GM18505 (cell line): ENCODE measurements around the gene KCNJ1.

Experiments used
- ATAC-seq: cut with Tn5 transposase; IDR thresholded peaks from one replicate; pipeline ENCODE4 v1.9.1; 2021; ENCODE audit not compliant: unreplicated experiment
- POLR2A ChIP-seq: IDR thresholded peaks from 4 replicates; pipeline ENCODE4 v1.6.1; 2011; ENCODE audit warnings: borderline replicate concordance; ENCODE audit not compliant: insufficient read depth, insufficient read length; ENCODE audit errors: extremely low read depth

Gene KCNJ1

DNA sequence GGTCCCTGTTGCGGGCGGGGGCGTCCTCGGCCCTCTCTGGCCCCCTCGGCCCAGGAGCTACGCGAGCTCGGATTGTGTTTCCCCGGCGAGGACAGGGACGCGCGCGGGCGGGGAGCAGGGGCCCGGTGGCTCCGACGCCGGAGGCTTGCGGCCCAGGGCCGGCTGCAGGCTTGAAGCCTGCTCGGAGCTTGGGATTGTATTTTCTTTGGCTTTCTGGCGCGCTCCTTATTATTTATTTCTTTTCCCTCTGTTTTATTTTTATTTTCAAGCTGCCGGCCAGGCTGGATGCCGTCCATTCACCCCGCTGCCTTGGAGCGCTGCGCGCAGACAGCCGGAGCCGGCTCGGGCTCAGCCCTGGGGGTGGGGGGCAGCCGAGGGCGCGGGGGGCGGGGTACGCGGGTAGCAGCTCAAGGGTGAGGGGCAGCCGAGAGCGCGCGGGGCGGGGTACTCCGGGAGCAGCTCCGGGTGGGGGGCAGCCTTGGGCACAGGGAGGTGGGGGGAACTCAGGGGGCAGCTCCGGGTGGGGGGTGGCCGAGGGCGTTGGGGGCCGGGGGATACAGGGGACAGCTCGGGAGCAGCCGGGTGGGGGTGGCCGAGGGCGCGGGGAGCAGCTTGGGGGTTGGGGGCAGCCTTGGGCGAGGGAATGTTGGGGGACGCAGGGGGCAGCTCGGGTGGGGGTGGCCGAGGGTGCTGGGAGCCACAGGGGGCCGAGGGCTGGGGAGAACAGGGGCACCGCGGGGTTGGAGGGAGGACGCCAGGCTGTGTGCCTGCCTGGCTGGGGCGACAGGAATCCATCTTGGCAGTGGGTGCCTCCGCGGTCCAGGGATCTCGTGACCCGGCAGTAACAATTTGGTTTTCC, 42.7 kb downstream of the KCNJ1 start:
- no peak for ATAC-seq
- no peak for TF ChIP-seq POLR2A

DNA sequence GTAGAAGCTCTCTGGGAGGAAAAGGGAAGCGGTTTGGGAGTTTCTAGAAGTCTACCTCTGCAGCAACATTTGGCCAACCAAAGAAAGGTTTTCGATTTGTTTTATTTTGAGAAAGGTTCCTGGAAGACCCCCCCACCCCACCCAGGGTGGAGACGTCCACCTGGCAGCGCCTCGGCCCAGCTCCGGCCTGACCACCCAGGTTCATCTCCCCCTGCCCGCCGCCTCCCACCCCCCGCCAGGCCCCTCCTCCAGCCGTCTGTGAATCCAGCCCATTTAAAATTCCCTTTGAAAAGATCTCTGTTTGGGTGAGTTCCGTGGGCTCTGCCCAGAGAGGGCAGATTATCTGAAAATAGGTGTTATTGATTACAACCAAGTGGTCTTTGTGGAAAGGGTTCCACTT, 43.3 kb downstream of the KCNJ1 start:
- no peak for TF ChIP-seq POLR2A
- ATAC-seq: no peak

DNA sequence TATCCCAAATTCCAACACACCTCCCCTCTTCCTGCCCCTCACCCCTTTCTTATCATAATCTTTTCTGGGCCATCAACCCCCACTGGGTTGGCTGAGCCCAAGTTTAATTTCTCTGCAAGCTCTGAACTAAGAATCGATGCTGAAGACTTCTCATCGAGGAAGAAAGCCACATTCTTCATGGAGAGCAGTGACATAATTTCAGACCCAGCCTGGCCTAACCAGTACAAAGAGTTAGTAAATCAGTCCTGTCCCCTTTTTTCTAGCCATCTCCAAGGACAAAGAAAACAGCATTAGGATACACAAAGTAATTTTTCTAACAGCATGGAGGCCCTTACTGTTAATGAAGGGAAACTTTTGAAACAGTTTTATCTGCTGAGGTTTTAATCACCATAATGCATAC, 45.0 kb downstream of the KCNJ1 start:
- ATAC-seq: no peak
- no peak for TF ChIP-seq POLR2A

DNA sequence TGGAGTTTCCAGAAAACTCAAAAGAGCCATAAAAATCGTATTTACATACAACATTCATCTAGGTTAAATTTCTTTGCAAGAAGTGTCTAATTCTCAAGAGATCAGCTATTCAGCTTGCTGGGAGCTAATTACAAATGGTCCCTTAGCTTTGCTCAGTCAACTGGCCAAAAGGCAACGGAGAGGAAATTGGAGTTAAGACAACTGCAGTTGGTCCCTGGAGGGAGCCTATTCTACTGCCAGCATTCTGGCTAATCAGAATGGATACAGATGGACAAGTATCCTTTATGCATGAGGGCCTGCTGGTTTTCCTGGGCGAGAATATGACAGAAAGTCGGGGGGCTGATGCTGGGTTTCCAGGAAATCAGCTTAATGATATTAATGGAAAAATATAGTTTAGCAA, 45.5 kb downstream of the KCNJ1 start:
- TF ChIP-seq POLR2A: no peak
- no peak for ATAC-seq

GRCh38 chr11:128819198-128819597, 47.9 kb downstream of the KCNJ1 start:
- no peak for ATAC-seq
- no peak for TF ChIP-seq POLR2A

GRCh38 chr11:128814856-128815705, 52.0 kb downstream of the KCNJ1 start:
- TF ChIP-seq POLR2A: no peak
- no peak for ATAC-seq

GRCh38 chr11:128813729-128814128, 53.4 kb downstream of the KCNJ1 start:
- TF ChIP-seq POLR2A: no peak
- ATAC-seq: no peak

DNA sequence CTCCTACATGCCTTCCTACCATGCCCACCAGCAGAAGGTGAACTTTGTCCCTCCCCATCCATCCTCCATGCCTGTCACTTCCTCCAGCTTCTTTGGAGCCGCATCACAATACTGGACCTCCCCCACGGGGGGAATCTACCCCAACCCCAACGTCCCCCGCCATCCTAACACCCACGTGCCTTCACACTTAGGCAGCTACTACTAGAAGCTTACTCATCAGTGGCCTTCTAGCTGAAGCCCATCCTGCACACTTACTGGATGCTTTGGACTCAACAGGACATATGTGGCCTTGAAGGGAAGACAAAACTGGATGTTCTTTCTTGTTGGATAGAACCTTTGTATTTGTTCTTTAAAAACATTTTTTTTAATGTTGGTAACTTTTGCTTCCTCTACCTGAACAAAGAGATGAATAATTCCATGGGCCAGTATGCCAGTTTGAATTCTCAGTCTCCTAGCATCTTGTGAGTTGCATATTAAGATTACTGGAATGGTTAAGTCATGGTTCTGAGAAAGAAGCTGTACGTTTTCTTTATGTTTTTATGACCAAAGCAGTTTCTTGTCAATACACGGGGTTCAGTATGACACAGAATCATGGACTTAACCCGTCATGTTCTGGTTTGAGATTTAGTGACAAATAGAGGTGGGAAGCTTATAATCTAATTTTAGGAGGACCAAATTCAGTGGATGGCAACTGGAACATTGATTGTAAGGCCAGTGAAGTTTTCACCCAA, 56.1 kb downstream of the KCNJ1 start:
- no peak for ATAC-seq
- TF ChIP-seq POLR2A: no peak

DNA sequence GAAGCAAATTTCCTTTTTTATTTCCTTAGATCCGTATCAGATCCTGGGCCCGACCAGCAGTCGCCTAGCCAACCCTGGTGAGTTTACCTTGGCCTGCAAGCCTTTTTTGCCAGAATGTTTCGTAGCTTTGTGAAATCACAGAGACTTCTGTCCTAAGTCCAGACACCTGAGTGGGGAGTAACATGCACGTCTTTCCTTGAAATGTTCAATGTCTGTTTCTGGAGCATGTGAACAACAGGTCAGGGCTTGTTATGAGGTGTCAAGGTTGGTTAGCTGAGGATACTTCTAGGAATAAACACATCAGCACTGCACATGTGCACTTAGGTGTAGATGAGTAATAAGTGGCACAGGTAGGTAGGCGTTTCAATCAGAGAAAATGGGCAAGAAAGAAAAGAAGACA, 58.0 kb downstream of the KCNJ1 start:
- TF ChIP-seq POLR2A: no peak

DNA sequence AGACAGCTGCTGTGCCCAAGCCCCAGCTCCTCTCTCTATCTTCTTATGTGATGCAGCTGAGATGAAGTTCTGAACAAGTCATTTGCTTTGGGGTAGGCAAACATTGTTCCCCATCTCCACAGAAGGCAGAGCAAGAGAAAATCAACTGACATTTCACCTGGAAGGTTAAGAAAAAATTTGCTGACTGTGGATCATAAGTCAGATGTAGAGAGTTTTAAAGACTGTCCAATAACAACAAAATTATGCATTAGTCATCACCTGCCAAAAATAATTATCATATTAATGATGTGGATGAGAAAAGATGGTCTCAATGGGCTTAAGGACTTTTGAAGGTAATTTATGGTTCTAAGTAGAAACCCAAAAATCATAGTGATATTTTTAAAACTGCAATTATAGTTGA, 59.2 kb downstream of the KCNJ1 start:
- no peak for TF ChIP-seq POLR2A
- ATAC-seq: no peak

More for the DNA sequence above, 58.0 kb downstream of the KCNJ1 start:
- ATAC-seq: no peak

DNA sequence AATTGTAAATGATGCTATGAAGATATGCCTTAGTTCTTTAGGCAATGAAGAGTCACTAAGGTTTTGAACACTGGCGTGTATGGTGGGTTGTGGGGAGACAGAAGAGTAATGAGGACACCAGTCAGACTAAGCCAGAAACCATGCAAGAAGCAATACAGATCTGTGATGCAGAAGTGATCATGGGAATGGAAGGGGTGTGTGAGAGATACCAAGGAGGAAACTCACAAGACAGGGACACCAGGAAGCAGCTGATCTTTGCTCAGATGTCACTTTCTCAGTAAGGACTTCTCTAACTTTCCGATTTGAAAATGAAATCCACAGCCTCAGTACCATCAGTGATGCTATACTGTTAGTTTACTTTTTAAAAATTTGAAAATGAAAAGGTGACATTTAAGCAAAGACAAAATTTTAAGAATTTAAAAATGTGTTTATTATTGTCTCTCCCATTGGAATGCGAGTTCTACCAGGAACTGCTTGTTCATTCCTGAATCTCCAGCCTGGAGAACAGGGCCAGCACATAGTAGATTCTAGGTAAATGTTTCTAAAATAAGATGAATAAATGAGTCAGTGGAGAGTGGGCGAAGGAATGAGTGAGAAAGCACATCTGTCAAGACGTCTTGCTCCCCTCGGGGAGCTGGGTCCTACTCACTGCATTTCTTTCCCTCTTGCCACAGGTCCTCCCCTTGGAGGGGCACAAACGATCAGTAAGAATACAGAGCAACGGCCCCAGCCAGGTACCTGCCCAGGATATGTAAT, 60.4 kb downstream of the KCNJ1 start:
- TF ChIP-seq POLR2A: no peak
- no peak for ATAC-seq

GRCh38 chr11:128804481-128804880, 62.6 kb downstream of the KCNJ1 start:
- no peak for ATAC-seq

More at GRCh38 chr11:128804481-128804880, 62.6 kb downstream of the KCNJ1 start:
- no peak for TF ChIP-seq POLR2A
